GM08714 (cell line): ENCODE results near the gene GOSR1.

Experiments used
- H3K4me3 ChIP-seq: fragments of 200-500 bp; sonication (Bioruptor generic); 2 replicates; pipeline ENCODE4 v1.5.1; 2014; ENCODE audit warnings: mild to moderate bottlenecking, low read length, inconsistent platforms
- ZNF274 ChIP-seq: IDR thresholded peaks from 2 replicates; pipeline ENCODE4 v1.6.1; 2012; ENCODE audit warnings: mild to moderate bottlenecking, low read depth, low read length

GOSR1 gene

GRCh38 chr17:30476726-30477082 lies 504 bp upstream of the GOSR1 start:
- H3K4me3 ChIP-seq = peak overlapping the region; percentile 99; the same call in 1 of the 2 replicates
- no peak for TF ChIP-seq ZNF274

GRCh38 chr17:30477774-30478115 lies 537 bp downstream of the GOSR1 start:
- no peak for TF ChIP-seq ZNF274
- peak overlapping the region; percentile 99 for H3K4me3 ChIP-seq

- no peak for TF ChIP-seq ZNF274
These were observed 5.3 kb downstream of the GOSR1 start for GRCh38 chr17:30482555-30482954.

GRCh38 chr17:30483159-30483558 lies 6.0 kb downstream of the GOSR1 start:
- no peak overlapping the region for H3K4me3 ChIP-seq
- no peak for TF ChIP-seq ZNF274

More at GRCh38 chr17:30482555-30482954, 5.3 kb downstream of the GOSR1 start:
- H3K4me3 ChIP-seq = no peak overlapping the region

- H3K4me3 ChIP-seq = no peak overlapping the region
- no peak for TF ChIP-seq ZNF274
These were observed 16.6 kb downstream of the GOSR1 start for GRCh38 chr17:30493780-30494179.

- TF ChIP-seq ZNF274 = no peak
These were observed 18.4 kb downstream of the GOSR1 start for GRCh38 chr17:30495586-30495985.

GRCh38 chr17:30503558-30503957 lies 26.4 kb downstream of the GOSR1 start:
- no peak for TF ChIP-seq ZNF274
- H3K4me3 ChIP-seq = no peak overlapping the region

More at GRCh38 chr17:30495586-30495985, 18.4 kb downstream of the GOSR1 start:
- no peak overlapping the region for H3K4me3 ChIP-seq

- H3K4me3 ChIP-seq = no peak overlapping the region
- TF ChIP-seq ZNF274 = no peak
These were observed 28.7 kb downstream of the GOSR1 start for GRCh38 chr17:30505868-30506417.

- no peak for TF ChIP-seq ZNF274
- no peak overlapping the region for H3K4me3 ChIP-seq
These were observed 29.3 kb downstream of the GOSR1 start for GRCh38 chr17:30506481-30506880.

GRCh38 chr17:30513346-30513745 lies 36.1 kb downstream of the GOSR1 start:
- no peak for TF ChIP-seq ZNF274

GRCh38 chr17:30514895-30515596 lies 37.8 kb downstream of the GOSR1 start:
- no peak overlapping the region for H3K4me3 ChIP-seq
- no peak for TF ChIP-seq ZNF274

More at GRCh38 chr17:30513346-30513745, 36.1 kb downstream of the GOSR1 start:
- H3K4me3 ChIP-seq = no peak overlapping the region

- no peak overlapping the region for H3K4me3 ChIP-seq
- no peak for TF ChIP-seq ZNF274
These were observed 40.6 kb downstream of the GOSR1 start for GRCh38 chr17:30517786-30518185.

- TF ChIP-seq ZNF274 = no peak
- no peak overlapping the region for H3K4me3 ChIP-seq
These were observed 42.0 kb downstream of the GOSR1 start for GRCh38 chr17:30519166-30519565.

- TF ChIP-seq ZNF274 = no peak
- no peak overlapping the region for H3K4me3 ChIP-seq
These were observed 42.5 kb downstream of the GOSR1 start for GRCh38 chr17:30519707-30520106.

- no peak for TF ChIP-seq ZNF274
- no peak overlapping the region for H3K4me3 ChIP-seq
These were observed 43.2 kb downstream of the GOSR1 start for GRCh38 chr17:30520436-30520835.

- no peak overlapping the region for H3K4me3 ChIP-seq
- TF ChIP-seq ZNF274 = no peak
These were observed 43.7 kb downstream of the GOSR1 start for GRCh38 chr17:30520882-30521281.
